ENCODE data around the gene HOXD8.
A peak's percentile ranks its signal among the peaks of the same experiment; 100 is the strongest.

The HOXD8 gene

GRCh38 chr2:176103742-176104315 lies 25.7 kb upstream of the HOXD8 start:
- no peak for DNase-seq

DNA sequence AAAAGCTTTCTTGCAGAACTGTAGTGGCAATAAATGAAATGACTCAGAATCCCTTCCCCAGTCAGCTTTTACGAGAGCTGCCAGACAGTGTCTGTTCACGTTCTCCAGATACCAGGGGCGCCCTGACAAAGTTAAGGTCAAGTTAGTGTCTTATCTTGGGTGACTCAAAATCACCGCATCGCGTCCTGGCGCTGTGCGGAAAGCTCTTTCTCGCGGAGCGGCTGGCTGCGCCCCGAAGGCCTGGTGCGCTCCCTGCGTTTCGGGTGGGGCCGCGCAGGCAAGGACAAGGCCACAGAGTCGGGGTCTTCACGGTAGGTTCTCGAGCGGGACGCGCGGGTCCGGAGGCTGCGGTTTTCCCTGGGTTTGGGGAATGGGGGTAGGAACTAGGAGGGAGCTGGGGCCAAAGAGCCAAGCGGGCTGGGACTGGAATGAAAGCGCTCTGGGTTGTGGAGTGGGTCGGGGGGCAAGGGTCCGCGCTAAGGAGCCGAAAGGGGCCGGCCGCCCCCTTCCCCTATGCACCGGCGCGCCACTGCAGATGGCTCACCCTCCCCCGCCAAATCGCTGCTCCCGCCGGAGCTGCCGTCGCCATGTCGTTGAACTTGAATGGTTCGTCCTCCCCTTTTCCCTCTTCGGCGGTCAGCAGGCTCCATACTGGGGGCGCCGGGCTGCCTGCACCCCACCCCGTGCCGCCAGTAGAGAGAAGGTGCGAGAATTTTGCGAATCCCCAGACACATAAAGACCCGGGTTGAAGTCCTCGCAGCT lies 25.0 kb upstream of the HOXD8 start:
- DNase-seq, result no peak

DNA sequence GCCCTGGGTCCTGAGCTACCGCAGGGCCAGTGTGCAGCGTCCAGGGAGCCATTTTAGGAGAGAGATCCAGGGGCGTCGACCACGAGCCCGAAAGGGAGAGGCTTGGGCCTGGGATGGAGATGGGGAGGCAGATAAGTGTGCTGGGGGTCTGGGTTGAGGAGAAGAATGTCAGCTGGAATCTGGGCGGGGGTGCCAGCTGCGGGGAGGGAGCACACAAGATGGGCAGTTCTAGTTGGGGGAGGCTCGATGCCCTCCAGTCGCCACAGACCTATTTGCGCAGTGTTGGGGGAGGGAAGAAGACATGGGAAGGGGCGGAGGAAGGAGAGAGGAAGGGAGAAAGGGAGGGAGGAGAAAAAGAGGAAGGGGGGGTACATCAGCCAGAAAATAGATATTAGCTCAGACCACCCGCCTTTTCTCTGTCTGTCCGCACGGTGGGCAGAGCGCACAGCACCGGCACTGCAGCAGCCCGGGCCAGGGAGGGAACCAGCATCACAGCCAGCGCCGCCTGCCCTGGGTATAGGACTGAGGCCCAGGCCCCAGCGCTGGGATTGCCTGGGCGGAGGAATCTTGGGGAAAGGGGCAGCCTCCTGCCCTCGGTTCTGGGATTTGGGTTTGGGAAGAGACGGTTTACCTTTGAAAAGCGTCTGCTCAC lies 24.3 kb upstream of the HOXD8 start:
- no peak for DNase-seq

- no peak for DNase-seq
Observed at GRCh38 chr2:176105730-176106580, 23.6 kb upstream of the HOXD8 start.

- DNase-seq, result peak; percentile 41
Observed at GRCh38 chr2:176106581-176107539, 22.6 kb upstream of the HOXD8 start, which contains the start of gene HOXD11. TSS of gene HOXD11 (plus strand) at chr2:176107280. CDS start at chr2:176107356, 76 bp downstream.

GRCh38 chr2:176107731-176108181 lies 21.7 kb upstream of the HOXD8 start:
- no peak for DNase-seq

GRCh38 chr2:176109192-176109901 lies 20.2 kb upstream of the HOXD8 start:
- DNase-seq, result no peak

DNA sequence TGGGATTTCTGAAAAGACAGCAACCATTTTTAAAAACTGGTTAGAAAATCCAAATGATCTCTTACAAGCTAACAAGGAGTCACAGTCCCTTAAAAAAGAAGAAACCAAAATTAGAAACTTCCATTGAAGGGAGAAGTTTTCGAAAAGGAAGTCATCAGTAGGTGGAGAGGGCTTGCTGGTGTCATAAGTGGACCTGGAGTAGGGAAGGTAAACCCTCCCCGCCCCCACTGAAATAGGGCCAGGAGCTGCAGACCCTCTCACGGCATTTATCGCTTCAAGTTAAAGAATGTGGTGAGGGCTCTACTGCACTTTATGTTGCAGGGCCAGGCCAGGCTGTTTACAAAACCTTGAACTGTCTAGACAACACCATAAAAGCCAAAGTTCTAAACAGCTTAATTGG lies 19.6 kb upstream of the HOXD8 start:
- DNase-seq, result no peak

GRCh38 chr2:176110415-176111308 lies 18.8 kb upstream of the HOXD8 start:
- DNase-seq, result no peak

DNA sequence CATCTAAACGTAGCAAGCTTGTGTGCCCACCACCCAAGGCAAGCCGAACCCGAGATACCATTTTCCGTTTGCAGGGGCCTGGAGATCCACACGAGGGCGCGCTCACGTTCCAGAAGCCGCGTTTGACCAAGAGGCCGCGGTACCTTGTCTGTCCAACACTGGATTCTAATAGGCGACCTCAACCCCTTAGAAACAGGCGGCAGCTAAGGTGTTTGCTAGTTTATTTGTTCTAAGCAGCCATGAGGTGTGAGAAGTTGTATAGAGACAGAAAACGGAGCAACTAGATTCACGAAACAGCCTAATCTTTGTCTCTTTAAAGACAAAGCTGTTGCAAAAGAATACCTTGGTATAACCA lies 18.2 kb upstream of the HOXD8 start:
- peak; percentile 42 for DNase-seq

- no peak for DNase-seq
Observed at GRCh38 chr2:176111846-176112374, 17.6 kb upstream of the HOXD8 start.

GRCh38 chr2:176112375-176113302 lies 16.9 kb upstream of the HOXD8 start:
- DNase-seq, result no peak

GRCh38 chr2:176114120-176114929 lies 15.2 kb upstream of the HOXD8 start:
- peak; percentile 48 for DNase-seq

- no peak for DNase-seq
Observed at GRCh38 chr2:176114930-176115625, 14.4 kb upstream of the HOXD8 start.

DNA sequence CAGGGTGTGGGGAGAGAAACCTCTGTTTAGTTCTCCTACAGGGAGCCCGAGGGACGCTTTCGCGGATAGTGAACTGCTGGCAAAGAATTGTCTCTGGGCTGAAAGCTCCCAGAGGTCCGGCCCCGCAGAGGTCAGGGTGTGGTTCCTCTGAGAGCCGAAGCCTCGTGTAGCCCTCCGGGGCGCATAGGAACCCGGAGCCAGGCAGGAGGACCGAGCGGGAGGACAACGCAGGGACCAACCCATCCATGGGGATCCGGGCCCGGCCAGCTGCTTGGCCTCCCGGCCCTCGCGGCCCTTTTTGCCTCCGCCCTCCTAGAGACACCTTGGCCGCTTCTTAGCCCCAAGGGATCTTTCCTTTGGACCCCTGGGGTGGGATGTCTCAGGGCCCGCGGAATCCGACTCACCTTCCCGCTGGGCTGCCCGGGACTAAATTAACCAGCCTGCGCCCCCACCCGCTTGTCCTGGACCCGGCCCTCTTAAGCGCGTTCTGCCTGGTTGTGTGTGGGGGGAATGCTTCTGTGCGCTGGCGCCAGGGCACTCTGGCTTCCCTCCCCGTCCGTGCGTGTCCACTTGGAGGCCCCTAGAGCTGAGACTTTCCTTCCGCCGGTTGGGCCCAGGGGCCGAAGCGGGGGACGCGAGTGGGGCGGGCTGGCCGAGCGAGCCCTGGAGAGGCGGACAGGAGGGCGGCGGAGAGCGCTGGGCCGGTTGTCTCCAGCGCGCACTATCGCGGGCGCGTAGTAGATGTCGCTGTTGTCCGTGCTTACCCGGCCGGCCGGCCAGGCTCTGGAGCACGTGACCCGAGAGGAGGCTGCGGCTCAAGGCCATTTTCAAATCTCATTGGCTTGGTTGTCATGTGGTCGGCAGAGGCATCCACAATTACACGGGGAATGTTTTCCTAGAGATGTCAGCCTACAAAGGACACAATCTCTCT lies 13.4 kb upstream of the HOXD8 start, which contains the start of gene HOXD10:
TSS of gene HOXD10 (plus strand) at position 896 of the 931 bp plus-strand sequence. CDS start 56 bp downstream, outside the sequence.
- peak; percentile 54 for DNase-seq
